ENCODE measurements around the gene FANCF.

GRCh38 chr11:22583963-22584492 is 41.6 kb downstream of the FANCF start:
- no peak for TF ChIP-seq CTCF (conservative IDR thresholded peaks at IDR 0.05; ENCODE audit: low read depth, low read length)
- no peak for TF ChIP-seq EZH2phosphoT487 (IDR thresholded peaks at IDR 0.05; ENCODE audit: borderline replicate concordance, low read length)

Measured in PC-3 (cell line).